HG03159 (cell line): ENCODE data around the gene RADIL.
"Not testable (repeated sequence)": the region's sequence is repeated elsewhere in the genome, so short reads cannot be mapped to it uniquely, and the experiment has no call there.

ENCODE experiments used
- ATAC-seq: cut with Tn5 transposase; IDR thresholded peaks from one replicate; pipeline ENCODE4 v1.9.1; 2021; ENCODE audit warnings: mild to moderate bottlenecking, moderate library complexity; ENCODE audit not compliant: unreplicated experiment

The RADIL gene

GRCh38 chr7:4815609-4816418, 67.7 kb downstream of the RADIL start:
- no peak for ATAC-seq

- ATAC-seq, result no peak
Measured at GRCh38 chr7:4815121-4815520, 68.4 kb downstream of the RADIL start.

GRCh38 chr7:4814433-4814832, 69.1 kb downstream of the RADIL start:
- no peak for ATAC-seq

GRCh38 chr7:4809666-4810065, 73.8 kb downstream of the RADIL start:
- no peak for ATAC-seq

GRCh38 chr7:4809091-4809591, 74.4 kb downstream of the RADIL start:
- ATAC-seq, result no peak

GRCh38 chr7:4808565-4808964, 75.0 kb downstream of the RADIL start:
- no peak for ATAC-seq

GRCh38 chr7:4808026-4808425, 75.5 kb downstream of the RADIL start:
- ATAC-seq, result no peak

GRCh38 chr7:4807598-4808016, 75.9 kb downstream of the RADIL start:
- ATAC-seq, result no peak

GRCh38 chr7:4806983-4807597, 76.4 kb downstream of the RADIL start:
- no peak for ATAC-seq

GRCh38 chr7:4805984-4806300, 77.6 kb downstream of the RADIL start:
- ATAC-seq, result no peak

GRCh38 chr7:4805110-4805983, 78.2 kb downstream of the RADIL start:
- no peak for ATAC-seq

- ATAC-seq, result no peak
Measured at GRCh38 chr7:4803397-4804241, 79.9 kb downstream of the RADIL start.

- not testable (repeated sequence) for ATAC-seq
Measured at GRCh38 chr7:4802577-4802976, 80.9 kb downstream of the RADIL start.

GRCh38 chr7:4801839-4802231, 81.7 kb downstream of the RADIL start:
- ATAC-seq, result no peak

- no peak for ATAC-seq
Measured at GRCh38 chr7:4800926-4801838, 82.3 kb downstream of the RADIL start.

- ATAC-seq, result no peak
Measured at GRCh38 chr7:4800487-4800886, 83.0 kb downstream of the RADIL start.

- ATAC-seq, result no peak
Measured at GRCh38 chr7:4799508-4800268, 83.8 kb downstream of the RADIL start.

- ATAC-seq, result no peak
Measured at GRCh38 chr7:4798706-4799235, 84.7 kb downstream of the RADIL start.
